GM12872 (cell line): ENCODE results near the gene CAMTA1.

Source experiments
- CTCF ChIP-seq: IDR thresholded peaks from 3 replicates; pipeline ENCODE4 v1.5.1; 2011; ENCODE audit warnings: low read depth, mild to moderate bottlenecking, low read length, moderate library complexity; ENCODE audit not compliant: insufficient read depth

Gene CAMTA1

GRCh38 chr1:7108251-7108650, 323.0 kb downstream of the CAMTA1 start:
- no peak for TF ChIP-seq CTCF

- TF ChIP-seq CTCF, result no peak
Observed at GRCh38 chr1:7109901-7110300, 324.6 kb downstream of the CAMTA1 start.

- no peak for TF ChIP-seq CTCF
Observed at GRCh38 chr1:7110321-7110720, 325.1 kb downstream of the CAMTA1 start.

- no peak for TF ChIP-seq CTCF
Observed at GRCh38 chr1:7111853-7112252, 326.6 kb downstream of the CAMTA1 start.

- TF ChIP-seq CTCF, result no peak
Observed at GRCh38 chr1:7113136-7113535, 327.9 kb downstream of the CAMTA1 start.

GRCh38 chr1:7113822-7114221, 328.6 kb downstream of the CAMTA1 start:
- no peak for TF ChIP-seq CTCF

GRCh38 chr1:7116001-7116400, 330.7 kb downstream of the CAMTA1 start:
- no peak for TF ChIP-seq CTCF
